ENCODE measurements around the gene STK33.

The STK33 gene

GRCh38 chr11:8352876-8353505 lies 241.0 kb downstream of the STK33 start:
- Histone ChIP-seq H3K27ac (ENCODE audit: insufficient read depth, low read depth, low read length, poor library complexity, severe bottlenecking) (no peak overlapping the region), H3K27me3 (ENCODE audit: control insufficient read depth, insufficient read depth, low read length, poor library complexity, severe bottlenecking) (no peaks in the 10 kb centered on the region), H3K4me1 (ENCODE audit: control insufficient read depth, insufficient read depth, low read length) (peaks cover 43% of the 10 kb centered on the region), H3K9me3 (ENCODE audit: control insufficient read depth, low read length) (no peaks in the 10 kb centered on the region), H3K4me3 (ENCODE audit: insufficient read depth, low read depth, low read length) (no peak overlapping the region), H3K36me3 (ENCODE audit: control insufficient read depth, insufficient read depth, low read length) (no peaks in the 10 kb centered on the region)
- 87 to 90% methylated on average over 13 of the region's 13 CpGs for WGBS, 2 experiments

DNA sequence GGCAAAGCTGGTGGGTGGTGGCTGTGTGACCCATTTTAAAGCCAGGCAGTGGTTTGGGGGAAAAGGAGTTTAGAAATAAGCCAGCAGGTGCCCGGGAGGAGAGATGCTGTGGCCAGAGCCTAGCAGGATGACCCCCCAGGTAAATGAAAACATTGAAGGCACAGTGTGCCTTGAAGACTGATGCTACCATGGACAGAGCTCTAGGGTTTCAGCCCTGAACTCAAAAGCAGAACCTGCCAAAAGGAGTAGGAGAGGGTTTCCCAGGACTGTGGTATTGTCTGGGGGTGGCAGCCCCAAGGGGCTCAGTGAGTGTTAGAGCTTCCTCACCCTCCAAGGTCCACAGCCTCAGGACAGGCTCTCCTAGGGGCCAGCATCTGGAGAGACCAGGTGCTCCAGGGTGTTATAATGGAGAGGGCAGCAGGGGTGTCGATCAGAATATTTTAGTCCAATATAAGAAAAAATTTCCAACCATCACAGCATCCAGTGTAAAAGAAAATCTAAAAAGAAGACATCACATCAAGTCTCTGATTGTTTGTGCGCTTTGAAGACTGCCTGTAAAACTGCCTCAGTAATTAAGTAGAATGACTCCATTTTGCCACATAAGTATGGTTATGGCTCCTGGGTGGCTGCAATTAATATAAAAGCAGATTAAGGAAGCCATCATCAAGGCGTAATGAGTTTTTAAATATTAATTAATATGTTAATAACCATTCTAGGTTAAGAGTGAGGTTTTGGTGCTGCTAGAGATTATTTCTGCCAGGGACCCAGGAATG lies 241.7 kb downstream of the STK33 start:
- Histone ChIP-seq H3K36me3 (ENCODE audit: control insufficient read depth, insufficient read depth, low read length) (no peaks in the 10 kb centered on the region), H3K27ac (ENCODE audit: insufficient read depth, low read depth, low read length, poor library complexity, severe bottlenecking) (no peak overlapping the region), H3K27me3 (ENCODE audit: control insufficient read depth, insufficient read depth, low read length, poor library complexity, severe bottlenecking) (no peaks in the 10 kb centered on the region), H3K4me3 (ENCODE audit: insufficient read depth, low read depth, low read length) (no peak overlapping the region), H3K9me3 (ENCODE audit: control insufficient read depth, low read length) (no peaks in the 10 kb centered on the region), H3K4me1 (ENCODE audit: control insufficient read depth, insufficient read depth, low read length) (peaks cover 39% of the 10 kb centered on the region)
- 91 to 95% methylated on average over 2 to 3 of the region's 4 CpGs for WGBS, 2 experiments

DNA sequence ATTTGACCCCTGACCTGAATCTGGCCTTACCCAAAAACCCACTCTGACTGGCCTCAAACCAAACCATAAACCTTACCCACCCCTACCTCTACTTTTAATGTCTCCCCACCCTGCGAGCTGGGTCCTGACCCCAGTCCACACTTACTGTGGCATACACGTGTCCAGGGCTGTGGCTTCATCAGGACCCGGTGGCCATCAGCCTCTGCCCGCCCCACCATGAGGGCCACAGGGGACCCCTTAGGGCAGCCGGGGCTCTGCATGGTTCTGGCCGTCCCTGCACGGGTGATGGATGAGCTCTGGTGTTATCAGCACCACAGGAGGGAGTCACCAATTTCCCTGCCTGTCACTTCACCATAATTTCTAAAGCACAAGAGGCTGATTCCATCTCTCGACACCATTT lies 242.8 kb downstream of the STK33 start:
- Histone ChIP-seq H3K27ac (ENCODE audit: insufficient read depth, low read depth, low read length, poor library complexity, severe bottlenecking) (no peak overlapping the region), H3K36me3 (ENCODE audit: control insufficient read depth, insufficient read depth, low read length) (no peaks in the 10 kb centered on the region), H3K9me3 (ENCODE audit: control insufficient read depth, low read length) (no peaks in the 10 kb centered on the region), H3K4me3 (ENCODE audit: insufficient read depth, low read depth, low read length) (no peak overlapping the region), H3K4me1 (ENCODE audit: control insufficient read depth, insufficient read depth, low read length) (peaks cover 28% of the 10 kb centered on the region), H3K27me3 (ENCODE audit: control insufficient read depth, insufficient read depth, low read length, poor library complexity, severe bottlenecking) (no peaks in the 10 kb centered on the region)
- 90 to 94% methylated on average over 8 of the region's 8 CpGs for WGBS, 2 experiments

GRCh38 chr11:8347978-8348377 lies 246.1 kb downstream of the STK33 start:
- no peak overlapping the region for H3K4me3 ChIP-seq (ENCODE audit: insufficient read depth, low read depth, low read length)
- 95% methylated on average over 2 of the region's 2 CpGs for WGBS, 2 experiments
- no peaks in the 10 kb centered on the region for H3K9me3 ChIP-seq (ENCODE audit: control insufficient read depth, low read length)
- H3K27ac ChIP-seq (ENCODE audit: insufficient read depth, low read depth, low read length, poor library complexity, severe bottlenecking): no peak overlapping the region
- H3K4me1 ChIP-seq (ENCODE audit: control insufficient read depth, insufficient read depth, low read length): peaks cover 3% of the 10 kb centered on the region
- H3K27me3 ChIP-seq (ENCODE audit: control insufficient read depth, insufficient read depth, low read length, poor library complexity, severe bottlenecking): no peaks in the 10 kb centered on the region
- H3K36me3 ChIP-seq (ENCODE audit: control insufficient read depth, insufficient read depth, low read length): no peaks in the 10 kb centered on the region

- no peak overlapping the region for H3K4me3 ChIP-seq (ENCODE audit: insufficient read depth, low read depth, low read length)
- no peaks in the 10 kb centered on the region for H3K9me3 ChIP-seq (ENCODE audit: control insufficient read depth, low read length)
- no peaks in the 10 kb centered on the region for H3K36me3 ChIP-seq (ENCODE audit: control insufficient read depth, insufficient read depth, low read length)
- WGBS, 2 experiments: 89 to 90% methylated on average over 16 of the region's 16 CpGs
- no peaks in the 10 kb centered on the region for H3K27me3 ChIP-seq (ENCODE audit: control insufficient read depth, insufficient read depth, low read length, poor library complexity, severe bottlenecking)
- no peaks in the 10 kb centered on the region for H3K4me1 ChIP-seq (ENCODE audit: control insufficient read depth, insufficient read depth, low read length)
- H3K27ac ChIP-seq (ENCODE audit: insufficient read depth, low read depth, low read length, poor library complexity, severe bottlenecking): no peak overlapping the region
Observed at GRCh38 chr11:8346157-8346755, 247.8 kb downstream of the STK33 start.

DNA sequence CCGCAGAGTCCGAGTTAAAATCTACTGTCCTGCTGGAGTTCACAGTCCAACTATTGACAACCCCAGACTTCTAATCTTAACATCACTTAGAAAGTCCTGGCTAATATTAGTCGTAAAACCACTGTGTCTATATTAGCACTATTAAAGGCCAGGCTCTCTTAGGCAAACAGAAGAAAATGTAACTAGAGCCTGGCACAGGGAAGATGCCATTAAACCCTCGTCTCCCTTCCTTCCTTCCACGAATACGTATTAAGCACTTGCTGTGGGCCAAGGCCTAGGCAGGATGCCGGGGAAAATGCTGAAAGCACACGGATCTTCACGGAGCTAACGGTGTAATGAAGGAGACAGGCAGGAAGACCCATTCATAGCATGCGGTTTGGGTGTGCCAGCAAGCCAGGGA lies 248.8 kb downstream of the STK33 start:
- Histone ChIP-seq H3K9me3 (ENCODE audit: control insufficient read depth, low read length) (no peaks in the 10 kb centered on the region), H3K36me3 (ENCODE audit: control insufficient read depth, insufficient read depth, low read length) (no peaks in the 10 kb centered on the region), H3K27me3 (ENCODE audit: control insufficient read depth, insufficient read depth, low read length, poor library complexity, severe bottlenecking) (no peaks in the 10 kb centered on the region), H3K27ac (ENCODE audit: insufficient read depth, low read depth, low read length, poor library complexity, severe bottlenecking) (no peak overlapping the region), H3K4me1 (ENCODE audit: control insufficient read depth, insufficient read depth, low read length) (no peaks in the 10 kb centered on the region), H3K4me3 (ENCODE audit: insufficient read depth, low read depth, low read length) (no peak overlapping the region)
- WGBS, 2 experiments: 91 to 92% methylated on average over 11 of the region's 11 CpGs

GRCh38 chr11:8344346-8344745 lies 249.7 kb downstream of the STK33 start:
- H3K4me1 ChIP-seq (ENCODE audit: control insufficient read depth, insufficient read depth, low read length): no peaks in the 10 kb centered on the region
- no peaks in the 10 kb centered on the region for H3K36me3 ChIP-seq (ENCODE audit: control insufficient read depth, insufficient read depth, low read length)
- no peaks in the 10 kb centered on the region for H3K27me3 ChIP-seq (ENCODE audit: control insufficient read depth, insufficient read depth, low read length, poor library complexity, severe bottlenecking)
- no peak overlapping the region for H3K4me3 ChIP-seq (ENCODE audit: insufficient read depth, low read depth, low read length)
- no peak overlapping the region for H3K27ac ChIP-seq (ENCODE audit: insufficient read depth, low read depth, low read length, poor library complexity, severe bottlenecking)
- H3K9me3 ChIP-seq (ENCODE audit: control insufficient read depth, low read length): no peaks in the 10 kb centered on the region
- whole genome bisulfite sequencing, 2 experiments: 78% methylated on average over 3 of the region's 3 CpGs

DNA sequence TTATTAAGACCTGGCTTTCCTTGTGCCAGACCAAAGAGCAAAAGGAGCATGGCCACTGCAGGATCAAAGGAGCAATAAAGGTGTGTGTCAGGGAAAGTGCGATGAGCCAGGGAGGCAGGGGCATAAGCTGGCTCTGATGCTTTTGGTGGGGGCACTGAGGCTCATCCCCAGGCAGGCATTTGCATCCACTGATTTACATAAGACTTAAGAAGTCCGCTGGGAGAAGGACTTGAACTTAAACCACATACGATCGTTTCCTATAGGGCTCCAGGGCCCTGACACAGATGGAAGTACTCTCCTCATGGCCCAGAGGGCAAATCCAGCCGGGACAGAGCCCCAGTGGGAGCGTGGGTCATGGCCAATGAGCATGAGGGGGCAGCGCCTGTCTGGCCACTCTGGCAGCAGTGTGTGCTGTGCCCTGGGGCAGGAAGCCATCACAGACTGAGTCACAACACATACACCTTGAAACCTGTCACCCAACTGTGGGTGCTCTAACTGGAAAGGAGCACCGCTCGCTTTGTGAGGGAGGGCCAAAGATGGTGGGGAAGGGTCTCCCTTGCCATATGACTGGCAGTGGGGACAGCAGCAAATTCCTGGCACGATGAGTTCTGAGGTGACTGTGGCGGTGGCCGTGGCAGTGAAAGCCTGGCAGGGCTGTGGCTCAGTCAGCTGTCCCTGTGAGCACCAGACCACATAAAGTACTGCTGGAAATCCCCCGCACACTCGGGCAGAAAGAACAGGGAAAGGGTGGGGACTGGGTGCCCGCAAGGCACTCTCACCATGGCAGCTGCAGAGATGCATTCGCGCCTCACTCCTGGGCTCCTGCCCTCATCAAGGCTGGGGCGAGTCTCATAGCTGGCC lies 251.0 kb downstream of the STK33 start:
- H3K9me3 ChIP-seq (ENCODE audit: control insufficient read depth, low read length): no peaks in the 10 kb centered on the region
- H3K27ac ChIP-seq (ENCODE audit: insufficient read depth, low read depth, low read length, poor library complexity, severe bottlenecking): no peak overlapping the region
- H3K27me3 ChIP-seq (ENCODE audit: control insufficient read depth, insufficient read depth, low read length, poor library complexity, severe bottlenecking): no peaks in the 10 kb centered on the region
- no peaks in the 10 kb centered on the region for H3K4me1 ChIP-seq (ENCODE audit: control insufficient read depth, insufficient read depth, low read length)
- H3K4me3 ChIP-seq (ENCODE audit: insufficient read depth, low read depth, low read length): no peak overlapping the region
- 88 to 89% methylated on average over 18 of the region's 18 CpGs for WGBS, 2 experiments
- no peaks in the 10 kb centered on the region for H3K36me3 ChIP-seq (ENCODE audit: control insufficient read depth, insufficient read depth, low read length)

GRCh38 chr11:8341996-8342395 lies 252.0 kb downstream of the STK33 start:
- Histone ChIP-seq H3K36me3 (ENCODE audit: control insufficient read depth, insufficient read depth, low read length) (no peaks in the 10 kb centered on the region), H3K27me3 (ENCODE audit: control insufficient read depth, insufficient read depth, low read length, poor library complexity, severe bottlenecking) (no peaks in the 10 kb centered on the region), H3K4me1 (ENCODE audit: control insufficient read depth, insufficient read depth, low read length) (peaks cover 2% of the 10 kb centered on the region), H3K9me3 (ENCODE audit: control insufficient read depth, low read length) (no peaks in the 10 kb centered on the region), H3K4me3 (ENCODE audit: insufficient read depth, low read depth, low read length) (no peak overlapping the region), H3K27ac (ENCODE audit: insufficient read depth, low read depth, low read length, poor library complexity, severe bottlenecking) (no peak overlapping the region)
- WGBS, 2 experiments: 88 to 90% methylated on average over 5 of the region's 5 CpGs

All from ectodermal cell (in vitro differentiated cells).